Transverse colon (tissue), 4 donors: ENCODE results near the gene IMMP2L.

Source experiments
- POLR2A ChIP-seq: fragments of 450-650 bp; IDR thresholded peaks from one replicate; pipeline ENCODE4 v1.6.1; 2016; ENCODE audit warnings: antibody characterized with exemption, mild to moderate bottlenecking, moderate library complexity
- POLR2AphosphoS5 ChIP-seq, 3 donors: sonication (generic); formaldehyde crosslinking; IDR thresholded peaks; one replicate each; pipeline ENCODE4 v1.6.1; 2016; ENCODE audit warnings: antibody characterized with exemption in 3 of 3
- TF ChIP-seq, protein P1 (sequence below), 5 experiments: fragments of 200-600 bp in 3 of 5; fragments of 450-650 bp in 2 of 5; sonication (generic) in 3 of 5; IDR thresholded peaks; 1 replicate in 2 of 5; 2 replicates in 3 of 5; pipeline ENCODE4 v1.5.1; 2016 to 2017; ENCODE audit warnings: antibody characterized with exemption in 5 of 5, inconsistent platforms in 3 of 5, mild to moderate bottlenecking in 2 of 5, moderate library complexity in 1 of 5

GRCh38 chr7:110633313-110633712 lies 929.0 kb downstream of the IMMP2L start:
- TF ChIP-seq, protein P1, sequence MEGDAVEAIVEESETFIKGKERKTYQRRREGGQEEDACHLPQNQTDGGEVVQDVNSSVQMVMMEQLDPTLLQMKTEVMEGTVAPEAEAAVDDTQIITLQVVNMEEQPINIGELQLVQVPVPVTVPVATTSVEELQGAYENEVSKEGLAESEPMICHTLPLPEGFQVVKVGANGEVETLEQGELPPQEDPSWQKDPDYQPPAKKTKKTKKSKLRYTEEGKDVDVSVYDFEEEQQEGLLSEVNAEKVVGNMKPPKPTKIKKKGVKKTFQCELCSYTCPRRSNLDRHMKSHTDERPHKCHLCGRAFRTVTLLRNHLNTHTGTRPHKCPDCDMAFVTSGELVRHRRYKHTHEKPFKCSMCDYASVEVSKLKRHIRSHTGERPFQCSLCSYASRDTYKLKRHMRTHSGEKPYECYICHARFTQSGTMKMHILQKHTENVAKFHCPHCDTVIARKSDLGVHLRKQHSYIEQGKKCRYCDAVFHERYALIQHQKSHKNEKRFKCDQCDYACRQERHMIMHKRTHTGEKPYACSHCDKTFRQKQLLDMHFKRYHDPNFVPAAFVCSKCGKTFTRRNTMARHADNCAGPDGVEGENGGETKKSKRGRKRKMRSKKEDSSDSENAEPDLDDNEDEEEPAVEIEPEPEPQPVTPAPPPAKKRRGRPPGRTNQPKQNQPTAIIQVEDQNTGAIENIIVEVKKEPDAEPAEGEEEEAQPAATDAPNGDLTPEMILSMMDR (IDR thresholded peaks at IDR 0.05): no peak
- TF ChIP-seq POLR2A (no peak), POLR2AphosphoS5 (IDR thresholded peaks at IDR 0.05) (no peak)
